ENCODE measurements around the gene CEBPZ.
"Not testable (repeated sequence)": the region's sequence is repeated elsewhere in the genome, so short reads cannot be mapped to it uniquely, and the experiment has no call there.

The CEBPZ gene

GRCh38 chr2:37243435-37243834 lies 12.0 kb upstream of the CEBPZ start:
- no peak for TF ChIP-seq CTCF (conservative IDR thresholded peaks at IDR 0.05; ENCODE audit: low read depth, low read length)
- no peak for DNase-seq (ENCODE audit: low read depth)
- no peak overlapping the region for H3K4me3 ChIP-seq (ENCODE audit: low read depth, low read length)

GRCh38 chr2:37232131-37232933 lies 936 bp upstream of the CEBPZ start:
- TF ChIP-seq CTCF (conservative IDR thresholded peaks at IDR 0.05; ENCODE audit: low read depth, low read length) = no peak
- DNase-seq (ENCODE audit: low read depth) = no peak
- peak overlapping the region; percentile 96 for H3K4me3 ChIP-seq (ENCODE audit: low read depth, low read length)

GRCh38 chr2:37230581-37230980 lies 815 bp downstream of the CEBPZ start:
- peak; percentile 13 for DNase-seq (ENCODE audit: low read depth)
- no peak for TF ChIP-seq CTCF (conservative IDR thresholded peaks at IDR 0.05; ENCODE audit: low read depth, low read length)
- peak overlapping the region; percentile 96 for H3K4me3 ChIP-seq (ENCODE audit: low read depth, low read length)

- TF ChIP-seq CTCF (conservative IDR thresholded peaks at IDR 0.05; ENCODE audit: low read depth, low read length) = no peak
- DNase-seq (ENCODE audit: low read depth) = no peak
- H3K4me3 ChIP-seq (ENCODE audit: low read depth, low read length) = no peak overlapping the region
Observed at GRCh38 chr2:37228788-37229187, 2.6 kb downstream of the CEBPZ start.

- no peak overlapping the region for H3K4me3 ChIP-seq (ENCODE audit: low read depth, low read length)
- TF ChIP-seq CTCF (conservative IDR thresholded peaks at IDR 0.05; ENCODE audit: low read depth, low read length) = no peak
Observed at GRCh38 chr2:37226863-37227262, 4.5 kb downstream of the CEBPZ start.

GRCh38 chr2:37225129-37225528 lies 6.3 kb downstream of the CEBPZ start:
- H3K4me3 ChIP-seq (ENCODE audit: low read depth, low read length); DNase-seq (ENCODE audit: low read depth): not testable (repeated sequence)

More at GRCh38 chr2:37226863-37227262, 4.5 kb downstream of the CEBPZ start:
- DNase-seq (ENCODE audit: low read depth) = no peak

GRCh38 chr2:37224063-37224462 lies 7.3 kb downstream of the CEBPZ start:
- no peak for TF ChIP-seq CTCF (conservative IDR thresholded peaks at IDR 0.05; ENCODE audit: low read depth, low read length)
- no peak for DNase-seq (ENCODE audit: low read depth)
- no peak overlapping the region for H3K4me3 ChIP-seq (ENCODE audit: low read depth, low read length)
